Activated CD8-positive, alpha-beta memory T cell treated with anti-CD3 and anti-CD28 coated beads for 24 hours (primary cell): ENCODE data around the gene MCRS1.
A peak's percentile ranks its signal among the peaks of the same experiment; 100 is the strongest.

Source experiments
- DNase-seq: peaks from one replicate; pipeline ENCODE4 v3.0.0-alpha.2; 2020

MCRS1 gene

DNA sequence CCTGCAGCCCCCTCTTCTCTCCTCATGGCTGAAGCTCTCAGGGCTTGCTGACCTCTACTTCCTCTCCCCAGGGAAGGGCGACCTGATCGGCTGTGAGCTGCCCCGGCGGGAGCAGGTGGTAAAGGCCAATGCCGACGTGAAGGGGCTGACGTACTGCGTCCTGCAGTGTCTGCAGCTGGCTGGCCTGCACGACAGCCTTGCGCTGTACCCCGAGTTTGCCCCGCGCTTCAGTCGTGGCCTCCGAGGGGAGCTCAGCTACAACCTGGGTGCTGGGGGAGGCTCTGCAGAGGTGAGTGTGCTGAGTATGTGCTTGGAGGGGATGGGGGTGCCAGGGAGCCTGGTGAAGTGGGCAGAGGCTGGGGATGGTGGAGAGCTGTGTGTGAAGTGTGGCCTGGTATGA is 13.7 kb downstream of the MCRS1 start:
- no peak for DNase-seq

DNA sequence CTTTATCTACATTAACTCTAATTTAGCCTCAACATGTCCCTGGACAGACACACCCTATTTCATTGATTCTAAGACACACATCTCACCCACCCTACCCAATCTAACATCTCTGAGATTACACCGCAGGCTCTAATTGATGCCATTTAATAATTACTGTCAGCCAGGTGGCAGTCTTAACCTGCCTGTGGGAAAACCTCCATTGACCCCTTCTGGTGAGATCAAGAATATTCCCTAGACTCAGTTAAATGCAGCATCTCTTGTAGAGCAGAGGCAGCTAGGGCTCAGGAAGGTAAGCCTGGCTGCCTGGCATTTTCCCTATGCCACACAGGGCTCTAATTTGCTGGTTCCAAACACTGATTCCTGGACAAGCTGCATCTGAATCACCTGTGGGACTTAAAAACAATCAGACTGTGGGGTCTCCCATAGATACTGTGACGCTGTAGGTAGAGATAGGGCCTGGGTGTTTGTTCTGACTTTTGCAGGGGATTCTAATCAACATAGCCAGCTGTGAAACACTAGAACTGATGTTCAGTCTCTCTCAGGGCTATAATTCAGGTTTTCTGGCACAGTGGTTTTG is 14.3 kb downstream of the MCRS1 start:
- no peak for DNase-seq

DNA sequence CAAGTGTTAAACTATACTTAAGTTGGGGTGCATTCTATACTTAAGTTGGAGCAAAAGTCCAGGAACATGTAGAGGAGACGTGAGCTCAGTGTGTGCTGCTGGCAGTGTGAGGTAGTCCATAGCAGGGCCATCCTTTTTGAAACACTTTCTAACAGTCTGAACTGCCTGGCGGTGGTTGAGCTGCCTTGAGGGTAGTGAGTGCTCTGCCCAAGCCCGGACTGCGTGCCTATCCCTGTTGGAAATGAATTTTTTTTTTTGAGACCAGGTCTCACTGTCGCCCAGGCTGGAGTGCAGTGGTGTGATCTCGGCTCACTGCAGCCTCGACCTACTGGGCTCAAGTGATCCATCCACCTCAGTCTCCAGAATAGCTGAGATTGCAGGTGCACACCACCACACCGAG is 15.0 kb downstream of the MCRS1 start:
- DNase-seq, result no peak

DNA sequence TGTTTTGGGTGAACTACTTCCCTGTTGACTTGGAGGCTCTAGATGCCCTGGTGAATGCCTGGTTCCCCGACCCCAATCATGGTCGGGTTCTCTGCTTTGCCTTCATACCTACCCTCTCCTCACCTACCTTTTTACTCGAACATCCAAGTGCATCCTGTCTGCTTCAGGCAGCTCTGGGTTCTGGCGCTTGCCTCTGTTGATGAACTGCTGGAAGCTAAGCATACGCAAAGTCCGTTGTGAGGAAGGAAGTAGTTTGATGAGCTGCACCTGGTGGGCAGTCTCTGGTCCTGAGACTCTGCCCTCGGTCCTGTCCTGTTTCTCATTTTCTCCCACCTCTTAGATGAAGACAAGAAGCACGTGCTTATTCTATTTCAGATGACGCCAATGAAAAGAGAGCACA is 15.5 kb downstream of the MCRS1 start:
- DNase-seq, result no peak

DNA sequence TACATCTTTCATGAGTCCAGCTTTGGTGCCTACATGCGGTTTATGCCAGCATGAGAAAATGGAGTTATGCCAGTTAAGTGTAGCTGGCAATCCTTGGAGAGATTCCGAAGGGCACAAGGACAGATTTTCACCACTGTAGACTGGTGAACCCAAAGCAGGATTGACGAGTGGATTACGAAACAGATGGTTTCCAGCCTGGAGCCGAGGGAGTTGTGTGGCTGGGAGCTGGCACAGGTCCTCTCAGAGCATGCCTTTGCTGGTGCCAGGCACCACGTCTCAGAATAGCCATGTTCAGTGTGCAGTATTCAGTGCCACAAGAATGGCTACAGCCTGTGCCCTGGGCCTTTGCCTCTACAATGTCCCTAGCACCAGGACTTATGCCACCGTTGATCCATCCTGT is 15.9 kb downstream of the MCRS1 start:
- no peak for DNase-seq

DNA sequence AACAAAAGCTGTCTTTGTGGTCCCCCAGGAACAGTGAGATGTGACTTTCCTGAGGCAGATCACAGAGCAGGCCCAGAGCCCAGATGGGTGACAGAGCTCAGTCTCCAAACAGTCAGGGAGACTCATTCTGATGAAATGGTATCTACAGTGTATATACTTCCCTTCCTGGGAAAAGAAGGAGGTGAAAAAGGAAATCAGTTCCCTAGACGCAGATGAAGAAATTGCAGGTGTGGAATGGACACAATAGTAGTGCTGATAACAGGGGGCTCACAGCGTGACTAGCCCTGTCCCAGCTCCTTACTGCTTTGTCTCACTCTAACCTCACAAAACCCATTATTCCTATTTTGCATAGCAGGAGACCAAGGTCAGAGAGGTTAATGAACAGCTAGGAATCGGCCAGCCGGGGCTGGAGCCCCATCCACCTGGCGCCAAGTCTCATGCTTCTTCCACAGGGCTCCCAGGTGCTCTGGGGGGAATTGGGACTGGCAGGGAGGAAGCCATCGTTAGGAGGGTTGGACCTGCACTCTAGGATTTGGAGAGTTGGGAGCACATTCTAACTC is 17.2 kb downstream of the MCRS1 start:
- no peak for DNase-seq

DNA sequence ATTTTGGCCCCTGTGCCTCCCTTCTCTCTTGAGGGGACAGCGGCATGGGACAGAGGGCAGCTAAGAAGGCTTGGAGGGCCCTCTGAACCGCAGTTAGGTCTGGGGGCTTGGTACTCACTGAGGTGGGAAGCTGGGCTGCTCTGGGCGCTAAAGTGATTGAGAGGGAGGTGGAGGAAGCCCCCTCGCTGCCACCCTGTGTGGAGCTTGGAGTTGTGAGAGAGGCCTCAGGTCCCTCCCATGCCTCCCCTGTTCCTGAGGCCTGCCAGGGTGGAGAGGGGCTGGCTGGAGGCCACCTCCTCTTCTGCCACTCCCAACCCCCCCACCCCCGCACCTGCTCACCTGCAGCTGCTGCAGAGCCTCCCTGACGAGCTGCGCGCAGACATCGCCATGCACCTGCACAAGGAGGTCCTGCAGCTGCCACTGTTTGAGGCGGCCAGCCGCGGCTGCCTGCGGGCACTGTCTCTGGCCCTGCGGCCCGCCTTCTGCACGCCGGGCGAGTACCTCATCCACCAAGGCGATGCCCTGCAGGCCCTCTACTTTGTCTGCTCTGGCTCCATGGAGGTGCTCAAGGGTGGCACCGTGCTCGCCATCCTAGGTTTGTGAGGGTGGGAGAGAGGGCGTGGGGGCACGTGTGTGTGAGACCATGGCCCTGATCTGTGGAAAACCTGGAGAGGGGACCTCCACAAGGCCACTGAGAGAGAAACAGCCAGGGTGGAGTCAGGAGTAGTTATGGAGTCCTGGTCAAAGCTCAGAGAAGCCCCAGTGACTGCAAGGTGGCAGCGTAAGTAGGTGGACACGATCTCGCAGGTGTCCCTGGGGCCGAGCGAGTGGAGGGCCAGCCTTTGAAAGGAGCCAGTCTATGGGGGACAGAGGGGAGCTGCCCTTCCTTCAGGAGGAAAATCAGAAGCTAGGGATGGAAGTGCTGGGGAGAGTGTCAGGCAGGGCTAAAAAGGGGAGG is 17.9 kb downstream of the MCRS1 start:
- DNase-seq, result no peak

DNA sequence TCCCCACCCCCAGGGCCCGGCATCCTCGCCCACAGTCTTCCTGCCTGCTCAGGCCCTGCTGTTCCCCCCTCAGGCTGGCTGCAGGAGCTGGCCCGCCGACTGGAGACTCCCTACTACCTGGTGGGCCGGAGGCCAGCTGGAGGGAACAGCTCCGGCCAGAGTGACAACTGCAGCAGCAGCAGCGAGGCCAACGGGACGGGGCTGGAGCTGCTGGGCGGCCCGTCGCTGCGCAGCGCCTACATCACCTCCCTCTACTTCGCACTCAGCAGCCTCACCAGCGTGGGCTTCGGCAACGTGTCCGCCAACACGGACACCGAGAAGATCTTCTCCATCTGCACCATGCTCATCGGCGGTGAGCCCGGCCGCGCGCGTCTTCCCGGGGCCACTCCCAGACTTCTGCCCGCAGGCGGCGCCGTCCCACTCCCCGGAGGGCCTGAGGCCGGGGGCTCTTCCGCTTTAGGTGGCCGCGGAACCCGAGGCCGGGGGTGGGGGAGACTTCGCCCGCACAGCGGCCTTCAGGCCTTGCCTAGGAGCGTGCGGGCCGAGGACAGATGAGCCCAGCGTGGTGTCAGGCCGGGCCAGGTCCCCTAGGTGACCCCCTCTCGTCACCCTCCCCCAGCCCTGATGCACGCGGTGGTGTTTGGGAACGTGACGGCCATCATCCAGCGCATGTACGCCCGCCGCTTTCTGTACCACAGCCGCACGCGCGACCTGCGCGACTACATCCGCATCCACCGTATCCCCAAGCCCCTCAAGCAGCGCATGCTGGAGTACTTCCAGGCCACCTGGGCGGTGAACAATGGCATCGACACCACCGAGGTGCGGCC is 18.9 kb downstream of the MCRS1 start:
- DNase-seq, result peak; percentile 80

DNA sequence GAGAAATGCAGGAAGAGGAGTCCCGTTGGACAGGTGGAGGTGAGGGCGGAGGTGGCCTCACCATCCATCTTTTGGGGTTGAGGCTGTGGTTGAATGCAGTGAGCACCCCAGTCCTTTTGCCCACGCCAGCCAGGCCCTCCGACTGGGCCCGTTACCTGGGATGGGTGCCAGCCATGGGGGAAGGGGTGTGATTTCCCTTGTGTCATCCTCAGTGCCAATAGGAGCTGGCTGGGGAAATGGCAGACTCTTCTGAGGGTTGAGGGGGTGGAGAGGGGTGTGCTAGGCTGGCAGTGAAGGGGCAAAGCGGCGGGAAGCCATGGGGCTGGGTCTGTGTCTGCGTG is 19.5 kb downstream of the MCRS1 start:
- no peak for DNase-seq

DNA sequence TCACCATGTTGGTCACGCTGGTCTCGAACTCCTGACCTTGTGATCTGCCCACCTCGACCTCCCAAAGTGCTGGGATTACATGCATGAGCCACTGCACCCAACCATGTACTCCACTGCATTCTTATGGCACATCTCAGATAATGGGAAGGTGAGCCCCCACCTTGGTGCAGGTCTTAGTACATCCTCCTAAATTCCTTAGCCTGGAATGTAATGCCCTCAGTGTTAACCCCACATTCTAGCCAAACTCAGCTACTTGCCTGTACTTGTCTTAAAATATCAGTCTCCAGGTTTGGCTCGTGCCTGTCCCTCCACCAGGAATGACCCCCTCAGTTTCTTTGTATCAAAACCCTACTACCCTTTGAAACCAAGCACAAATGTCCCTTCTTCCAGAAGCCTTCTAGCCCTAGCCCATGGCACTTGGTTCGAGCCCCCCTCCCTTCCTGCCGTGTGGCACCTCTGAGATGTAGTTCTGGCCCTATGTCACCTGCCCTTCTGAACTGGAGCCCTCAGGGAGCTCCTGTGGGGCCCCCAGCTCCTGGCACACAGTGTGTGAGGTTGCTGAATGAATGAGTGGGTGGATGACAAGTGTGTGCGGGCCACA is 20.8 kb downstream of the MCRS1 start:
- DNase-seq, result no peak

DNA sequence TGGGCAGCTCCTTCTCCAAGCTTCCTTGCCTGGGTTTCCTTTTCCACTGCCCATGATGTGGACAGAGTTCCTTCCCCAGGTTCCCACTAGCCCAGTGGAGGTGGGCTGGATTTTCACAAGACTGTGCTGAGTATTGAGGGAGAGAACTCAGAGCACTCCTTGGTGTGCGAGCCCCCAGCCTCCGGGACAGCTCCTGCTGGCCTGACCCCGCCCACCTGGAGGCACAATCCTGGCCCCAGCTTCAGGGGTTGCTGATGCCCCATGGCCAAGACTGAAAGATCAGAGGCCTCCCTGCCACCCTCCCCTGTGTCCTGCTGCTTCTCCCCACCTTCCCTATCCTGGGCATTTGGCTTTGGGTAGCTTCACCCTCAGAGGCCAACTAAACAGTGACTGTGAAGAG is 21.5 kb downstream of the MCRS1 start:
- DNase-seq, result no peak

DNA sequence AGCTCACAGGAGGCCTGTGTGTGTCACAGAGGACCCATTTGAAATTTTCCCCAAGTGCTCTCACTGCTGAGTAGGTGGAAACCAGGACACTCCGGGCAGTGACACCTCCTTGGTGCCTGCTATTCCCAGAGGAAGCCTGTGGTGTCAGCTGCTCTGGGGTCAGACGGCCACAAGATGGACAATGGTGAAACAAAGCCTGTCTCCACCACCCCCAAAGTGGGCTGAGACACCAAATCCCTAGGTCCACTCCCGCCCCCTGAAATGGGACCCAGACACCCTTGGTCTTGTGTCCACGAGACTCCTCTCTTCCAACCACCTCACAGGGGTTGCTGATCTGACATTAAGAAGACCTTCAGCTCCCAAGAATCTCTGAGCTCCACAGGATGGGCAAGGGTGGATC is 22.1 kb downstream of the MCRS1 start:
- no peak for DNase-seq

DNA sequence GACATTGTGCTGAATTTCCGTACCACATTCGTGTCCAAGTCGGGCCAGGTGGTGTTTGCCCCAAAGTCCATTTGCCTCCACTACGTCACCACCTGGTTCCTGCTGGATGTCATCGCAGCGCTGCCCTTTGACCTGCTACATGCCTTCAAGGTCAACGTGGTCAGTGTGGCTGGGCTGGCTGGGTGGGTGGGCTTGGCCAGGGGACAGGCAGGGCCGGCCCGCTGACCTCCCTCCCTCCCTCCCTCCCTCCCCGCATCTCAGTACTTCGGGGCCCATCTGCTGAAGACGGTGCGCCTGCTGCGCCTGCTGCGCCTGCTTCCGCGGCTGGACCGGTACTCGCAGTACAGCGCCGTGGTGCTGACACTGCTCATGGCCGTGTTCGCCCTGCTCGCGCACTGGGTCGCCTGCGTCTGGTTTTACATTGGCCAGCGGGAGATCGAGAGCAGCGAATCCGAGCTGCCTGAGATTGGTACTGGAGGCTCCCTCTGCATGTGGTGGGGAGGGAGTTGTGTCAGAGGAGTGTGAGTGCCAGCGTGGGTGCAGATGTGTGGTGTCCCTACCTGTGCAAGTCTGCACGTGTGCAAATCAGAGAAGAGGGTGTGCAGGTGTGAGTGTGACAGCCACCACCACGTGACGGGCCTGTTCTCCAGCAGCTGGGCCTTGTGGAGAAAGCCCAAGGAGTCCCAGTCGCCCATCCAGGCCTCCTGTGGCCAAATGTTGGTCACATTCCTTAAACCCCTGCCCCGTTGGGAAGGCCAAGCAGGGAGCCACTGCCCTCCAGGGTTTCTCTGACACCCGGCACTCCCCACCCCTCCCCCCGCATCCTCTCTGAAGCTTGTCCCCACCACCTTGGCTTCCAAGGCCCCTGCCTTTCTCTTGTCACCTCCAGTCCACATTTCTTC is 23.8 kb downstream of the MCRS1 start:
- DNase-seq, result no peak

DNA sequence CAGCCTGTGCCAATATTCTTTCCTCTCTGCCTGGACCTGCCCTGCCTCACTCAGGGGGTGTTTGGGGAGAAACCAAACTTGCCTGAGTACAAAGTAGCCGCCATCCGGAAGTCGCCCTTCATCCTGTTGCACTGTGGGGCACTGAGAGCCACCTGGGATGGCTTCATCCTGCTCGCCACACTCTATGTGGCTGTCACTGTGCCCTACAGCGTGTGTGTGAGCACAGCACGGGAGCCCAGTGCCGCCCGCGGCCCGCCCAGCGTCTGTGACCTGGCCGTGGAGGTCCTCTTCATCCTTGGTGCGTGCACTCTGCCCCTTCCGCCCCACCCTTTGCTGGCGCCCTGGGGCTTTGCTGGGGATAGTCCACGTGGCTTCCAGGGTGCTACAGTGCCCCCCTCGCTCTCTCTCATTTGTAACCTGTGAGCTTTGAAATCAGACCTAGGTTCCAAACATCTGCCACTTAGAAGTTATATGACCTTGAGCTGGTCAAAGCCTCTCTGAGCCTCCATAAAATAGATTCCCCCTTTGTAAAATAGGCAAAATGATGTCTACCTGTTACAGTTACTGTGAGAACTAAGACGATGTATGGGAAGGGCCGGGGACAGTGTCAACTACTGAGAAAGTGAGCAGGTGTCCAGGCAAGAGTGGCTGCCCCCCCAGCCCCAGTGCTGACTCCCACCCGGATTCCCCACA is 24.6 kb downstream of the MCRS1 start:
- no peak for DNase-seq

DNA sequence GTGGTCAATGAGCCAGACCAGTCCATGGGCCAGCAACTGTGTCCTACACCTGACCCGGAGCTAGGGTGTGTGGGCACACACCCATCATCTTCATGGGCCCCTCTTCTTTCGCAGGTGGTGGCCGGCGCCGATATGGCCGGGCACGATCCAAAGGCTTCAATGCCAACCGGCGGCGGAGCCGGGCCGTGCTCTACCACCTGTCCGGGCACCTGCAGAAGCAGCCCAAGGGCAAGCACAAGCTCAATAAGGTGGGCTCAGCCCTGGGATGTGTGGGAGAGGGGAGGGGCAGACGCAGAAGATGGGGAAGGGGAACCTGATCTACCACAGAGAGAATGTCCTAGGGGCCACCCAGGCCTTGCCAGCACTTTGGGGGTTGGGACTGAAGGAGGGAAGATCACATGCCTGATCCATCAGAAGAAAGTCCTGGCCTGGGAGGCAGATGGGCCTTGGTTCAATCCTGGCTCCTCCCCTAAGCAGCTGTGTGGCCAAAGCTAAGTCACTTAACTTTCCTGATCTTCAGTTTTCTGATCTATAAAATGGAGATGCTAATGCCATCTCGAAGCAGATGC is 25.3 kb downstream of the MCRS1 start:
- DNase-seq, result no peak

DNA sequence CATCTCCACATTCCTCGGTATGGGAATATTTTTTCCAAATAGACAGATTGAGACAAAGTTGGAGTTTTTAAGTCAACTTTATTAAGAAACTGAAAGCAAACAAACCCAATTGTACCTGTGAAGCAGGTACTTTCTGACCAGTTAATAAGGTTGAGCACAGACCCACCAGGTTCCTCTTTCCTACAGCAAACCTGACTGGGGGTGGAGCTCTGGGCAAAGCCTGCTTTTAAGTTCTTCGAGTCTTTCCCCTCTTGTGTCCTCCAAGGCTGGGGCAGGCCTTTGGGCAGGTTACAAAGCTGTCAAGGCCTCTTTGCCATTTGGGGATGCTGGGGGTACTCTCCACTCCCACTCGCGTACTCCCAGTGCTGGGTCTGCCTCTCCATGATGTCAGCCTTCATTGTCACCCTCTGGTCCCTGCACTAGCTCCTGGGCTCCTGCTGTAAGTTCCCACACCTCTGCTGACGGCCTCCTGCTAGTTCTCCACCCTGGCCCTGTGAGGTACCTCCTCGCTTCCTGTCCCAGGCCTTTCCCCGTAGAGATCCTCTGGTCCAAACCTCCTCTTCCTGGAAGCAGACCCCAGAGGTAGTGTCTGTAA is 25.9 kb downstream of the MCRS1 start:
- no peak for DNase-seq

DNA sequence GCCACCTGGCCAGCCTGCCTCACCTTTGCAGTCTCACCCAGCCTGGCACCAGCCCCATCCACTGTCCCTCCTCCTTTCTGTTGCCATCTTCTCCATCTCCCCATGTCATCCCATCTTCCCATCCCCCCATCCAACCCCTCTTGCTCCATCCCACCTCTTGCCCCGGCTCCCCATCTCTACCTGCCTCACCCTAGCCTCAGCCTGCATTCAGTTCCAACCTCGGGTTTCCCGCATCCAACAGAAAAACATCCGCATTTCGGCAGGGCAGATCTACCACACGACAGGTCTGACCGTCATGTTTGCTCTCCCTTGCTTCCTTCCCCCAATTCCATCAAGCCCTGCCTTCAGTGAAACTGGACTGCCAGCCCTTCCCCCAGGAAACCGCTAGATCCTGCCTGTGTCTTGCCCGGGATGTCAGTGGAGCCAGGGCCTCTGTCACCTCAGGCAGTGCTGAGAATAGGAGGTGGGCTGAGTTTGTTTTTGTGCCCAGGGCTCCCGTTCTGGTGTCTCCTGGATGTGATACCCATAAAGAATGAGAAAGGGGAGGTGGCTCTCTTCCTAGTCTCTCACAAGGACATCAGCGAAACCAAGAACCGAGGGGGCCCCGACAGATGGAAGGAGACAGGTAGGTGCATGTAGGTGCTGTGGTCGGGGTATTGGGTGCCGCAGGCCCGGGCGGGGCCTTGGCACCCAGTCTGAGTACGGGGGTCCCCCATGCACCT is 26.6 kb downstream of the MCRS1 start:
- DNase-seq, result no peak

DNA sequence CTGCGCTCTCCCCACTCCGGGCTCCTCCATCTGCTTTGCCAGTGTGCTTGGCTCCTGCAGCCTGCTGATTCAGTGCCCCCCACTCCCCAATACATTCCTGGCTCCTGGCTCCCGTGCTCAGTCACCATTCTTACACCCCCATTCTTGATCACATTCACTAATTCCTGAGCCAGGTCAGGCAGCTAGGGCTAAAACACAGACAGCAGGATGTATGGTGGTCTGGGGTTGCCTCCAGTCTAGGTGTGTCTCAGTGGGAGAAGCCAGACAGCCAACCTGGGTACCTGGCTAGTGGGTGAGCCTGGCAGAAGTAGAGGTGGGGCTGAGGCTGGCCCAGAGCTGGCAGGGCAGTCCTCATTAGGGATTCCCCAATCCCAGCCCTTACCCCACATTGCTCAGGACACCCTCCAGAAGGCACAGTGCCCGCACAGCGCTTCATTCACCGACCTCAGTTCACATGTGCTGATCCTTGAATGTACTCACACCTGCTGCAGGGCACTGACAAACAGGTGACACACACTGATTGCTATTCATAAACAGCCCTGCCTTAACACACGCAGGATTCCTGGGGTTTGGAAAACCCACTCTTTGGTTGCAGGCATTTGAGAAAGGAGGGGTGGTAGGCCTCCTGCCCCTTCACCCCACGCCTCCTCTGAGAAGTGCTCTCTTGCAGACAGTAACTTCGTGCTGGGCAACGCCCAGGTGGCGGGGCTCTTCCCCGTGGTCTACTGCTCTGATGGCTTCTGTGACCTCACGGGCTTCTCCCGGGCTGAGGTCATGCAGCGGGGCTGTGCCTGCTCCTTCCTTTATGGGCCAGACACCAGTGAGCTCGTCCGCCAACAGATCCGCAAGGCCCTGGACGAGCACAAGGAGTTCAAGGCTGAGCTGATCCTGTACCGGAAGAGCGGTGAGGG is 27.5 kb downstream of the MCRS1 start:
- no peak for DNase-seq
